ENCODE results near the gene ZNF609. TPM values are rescaled to one million over a fixed set of nuclear protein-coding genes. Genes with fewer than 3 reads are reported as not detected.

Gene ZNF609
- total RNA-seq, 1 donor: 20.6 TPM

Small RNA genes within 50 kb of the gene (small RNA-seq; reads per million reads assigned to genes)
- gene AC100830.2 (not detected), gene RF00019 (not detected), gene RNU6-549P (not detected)

Other genes starting within 250 kb of the ZNF609 start
- 34.0 and 35.4 TPM in 2 replicates for gene CSNK1G1, start 104.4 kb upstream of the ZNF609 start, total RNA-seq
- gene PCLAF, start 79.1 kb upstream of the ZNF609 start, total RNA-seq: 20.6 and 29.2 TPM in 2 replicates
- 10.9 and 14.1 TPM in 2 replicates for gene TRIP4, start 72.7 kb upstream of the ZNF609 start, total RNA-seq

All from osteoblast (primary cell).